ENCODE data around the gene EGFL8.
A peak's percentile ranks its signal among the peaks of the same experiment; 100 is the strongest.

Gene EGFL8

DNA sequence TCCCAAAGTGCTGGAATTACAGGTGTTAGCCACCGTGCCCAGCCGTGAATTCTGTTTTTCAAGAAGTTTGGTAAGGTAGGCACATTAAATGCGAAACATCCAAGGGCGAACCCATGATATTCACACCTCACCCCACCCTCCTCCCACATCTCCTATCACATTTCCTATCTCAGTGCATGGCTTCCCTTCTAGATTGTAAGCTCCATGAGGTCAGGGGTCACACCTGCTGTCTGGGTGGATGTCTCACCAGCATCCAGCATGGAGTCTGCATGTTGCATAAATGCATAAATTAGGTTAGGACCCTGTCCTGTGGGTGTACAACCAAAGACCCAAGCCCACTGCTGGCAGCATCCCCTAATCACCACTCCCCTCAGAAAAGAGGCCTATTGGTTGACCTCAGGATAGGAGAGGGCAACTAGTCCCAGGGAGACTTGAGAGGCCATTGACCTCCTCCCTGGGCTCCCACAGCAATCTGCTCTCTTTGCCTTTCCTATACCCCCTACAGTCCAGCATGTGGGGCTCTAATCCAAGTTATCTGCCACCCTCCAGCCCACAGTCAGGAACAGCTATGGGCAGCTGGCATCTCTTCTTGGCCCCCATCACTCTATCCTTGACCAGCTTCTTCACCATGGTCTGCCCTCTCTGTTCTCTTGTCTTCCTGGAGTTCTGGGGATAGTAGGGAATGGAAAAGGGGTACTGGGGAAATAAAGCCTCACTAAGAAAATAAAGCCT, 16.8 kb upstream of the EGFL8 start:
- DNase-seq, result no peak

DNA sequence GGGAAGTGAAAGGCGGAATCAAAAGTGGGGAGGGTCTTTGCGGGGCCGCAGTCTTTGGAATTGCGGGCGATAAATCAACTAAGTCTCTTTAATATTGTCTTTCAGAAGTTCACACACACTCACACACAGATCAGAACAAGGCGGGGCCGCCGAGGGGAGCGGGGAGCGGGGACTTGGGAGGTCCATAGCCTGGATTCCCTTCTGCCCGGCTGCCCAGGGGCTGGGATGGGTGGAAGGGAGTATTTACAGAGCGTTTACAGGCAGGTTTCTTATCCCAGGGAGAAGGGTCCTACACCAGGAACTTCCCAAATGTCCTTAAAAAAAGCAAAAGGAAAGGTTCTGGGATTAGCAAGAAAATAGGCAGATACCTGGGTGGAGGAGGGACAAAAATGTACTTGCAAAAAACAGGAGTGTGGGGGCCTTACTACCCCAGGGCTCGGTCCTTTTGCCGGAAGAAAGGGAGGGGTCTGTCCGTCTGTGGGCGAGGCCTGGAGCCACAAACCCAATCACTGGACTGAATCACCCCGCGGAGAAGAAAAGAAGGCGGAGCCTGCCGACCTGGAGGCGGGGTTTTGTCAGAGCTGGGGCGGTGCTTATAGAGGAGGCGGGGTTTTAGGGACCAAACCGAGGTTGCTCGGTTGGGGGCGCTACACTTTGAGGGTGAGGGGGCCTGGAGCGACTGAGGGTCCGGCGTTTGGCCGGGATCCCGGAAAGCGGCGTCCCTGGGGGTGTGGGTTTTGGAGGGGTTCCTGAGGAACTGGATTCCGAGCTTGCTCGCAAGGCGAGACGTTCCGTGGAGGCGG, 15.9 kb upstream of the EGFL8 start:
- peak; percentile 60 to 70 for DNase-seq

DNA sequence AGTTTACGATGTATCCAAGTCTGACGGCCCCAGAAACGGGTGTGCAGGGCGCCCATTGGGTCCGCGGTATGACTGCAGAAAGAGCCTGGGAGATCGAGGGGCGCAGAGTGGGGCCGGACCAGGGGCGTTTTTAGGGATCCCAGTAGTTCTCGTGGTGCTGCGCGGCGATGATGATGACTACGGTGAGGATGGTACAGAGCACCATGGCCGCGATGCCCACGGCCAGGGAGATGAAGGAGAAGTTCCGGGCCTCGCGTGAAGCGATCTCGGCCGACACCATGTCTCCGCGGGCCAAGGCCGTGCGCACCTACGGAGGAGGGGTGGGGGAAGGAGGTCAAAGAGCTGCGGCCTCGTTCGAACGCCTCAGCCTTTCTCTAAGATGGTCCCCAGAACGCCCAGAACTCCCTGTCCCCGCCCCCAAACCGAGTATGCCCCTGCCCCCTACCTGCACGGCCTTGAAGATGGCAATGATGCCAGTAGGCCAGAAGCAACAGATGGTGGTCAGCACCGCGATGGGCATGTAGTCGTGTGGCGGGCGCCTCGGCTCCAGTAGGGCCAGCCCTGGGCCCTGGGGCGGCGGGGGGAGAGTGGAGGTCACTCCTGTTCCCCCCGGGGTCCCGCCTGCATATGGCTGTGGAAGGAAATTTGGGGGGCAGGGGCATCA, 15.2 kb upstream of the EGFL8 start:
- no peak for DNase-seq

DNA sequence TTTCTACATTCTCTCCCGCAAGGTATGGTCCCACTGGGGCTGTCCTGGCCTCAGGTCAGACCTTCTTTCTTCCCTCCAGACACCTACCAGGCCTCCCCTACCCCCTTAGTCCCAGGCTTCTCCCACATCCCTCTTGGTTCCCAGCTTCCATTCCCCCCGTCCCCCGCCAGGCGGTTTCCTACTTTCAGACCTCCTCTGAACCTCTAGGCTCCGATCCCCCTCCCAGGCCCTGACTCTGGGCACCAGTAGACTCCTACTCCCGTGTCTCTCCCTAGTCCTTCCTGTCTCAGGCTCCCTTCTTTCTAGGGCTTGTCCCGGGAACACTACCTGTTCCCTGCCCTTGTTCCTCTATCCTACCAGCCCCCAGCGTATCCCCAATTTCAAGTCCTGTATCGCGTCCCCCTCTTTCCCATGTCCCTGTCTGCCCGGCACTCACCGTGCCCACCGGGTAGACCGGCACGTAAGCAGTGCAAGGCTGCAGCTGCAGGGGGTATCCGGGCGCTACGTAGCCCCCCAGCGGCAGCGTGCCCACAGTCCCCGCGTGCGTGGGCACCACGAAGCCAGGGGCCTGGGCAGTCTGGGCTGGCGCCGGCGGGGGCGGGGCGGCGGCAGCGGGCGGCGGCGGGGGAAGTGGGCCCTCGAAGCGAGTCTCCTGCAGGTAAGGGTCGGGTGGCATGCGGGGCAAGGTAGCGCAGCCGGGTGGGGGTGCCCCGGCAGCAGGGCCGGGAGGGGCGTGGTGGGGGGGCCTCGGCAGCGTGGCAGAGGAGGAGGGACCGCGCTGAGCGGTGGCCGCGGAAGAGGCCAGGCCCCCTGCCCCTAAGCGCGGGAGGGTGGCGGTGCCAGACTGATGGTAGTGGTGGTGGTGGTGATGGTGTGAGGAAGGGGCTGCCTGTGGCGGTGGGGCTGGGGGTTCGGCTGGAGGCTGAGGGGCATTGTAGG, 14.2 kb upstream of the EGFL8 start:
- DNase-seq, result no peak

DNA sequence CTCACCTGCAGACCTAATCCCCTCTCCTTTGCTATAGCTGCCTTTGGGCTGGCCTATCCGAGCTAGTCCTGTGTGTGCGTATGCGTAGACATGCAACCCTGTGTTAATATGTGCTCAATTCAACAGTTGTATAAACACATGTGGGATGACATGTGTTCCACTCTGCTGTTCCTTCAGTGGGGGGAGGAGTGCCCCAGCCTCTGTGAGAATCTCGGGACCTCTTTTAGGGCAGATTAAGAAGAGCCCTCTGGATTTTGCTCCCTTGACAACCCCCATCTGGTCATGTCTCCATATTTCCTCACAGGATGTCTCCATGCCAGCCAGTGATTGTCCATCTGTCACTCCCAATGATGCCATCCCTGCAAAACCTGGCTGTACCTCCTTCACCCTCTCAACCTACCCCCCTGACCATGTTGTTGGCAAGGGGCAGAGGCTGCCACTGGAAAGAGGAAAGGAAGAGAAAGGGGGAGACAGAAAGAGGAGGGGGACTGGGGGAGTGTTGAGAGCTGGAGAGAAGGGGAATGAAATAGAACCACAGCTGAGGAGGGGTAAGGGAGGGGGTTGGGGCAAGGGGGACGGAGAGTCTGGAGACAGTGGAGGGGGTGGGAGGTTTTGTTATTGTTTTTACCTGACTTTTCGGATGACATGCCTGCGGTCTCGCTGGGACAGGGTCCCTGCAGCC, 13.1 kb upstream of the EGFL8 start:
- DNase-seq, result no peak

- no peak for DNase-seq
Observed at GRCh38 chr6:32151863-32152768, 12.3 kb upstream of the EGFL8 start, which contains the start of gene PRRT1. TSS of gene PRRT1 (minus strand) at chr6:32151939. CDS start at chr6:32151827, 112 bp downstream.

GRCh38 chr6:32152769-32153563, 11.4 kb upstream of the EGFL8 start:
- no peak for DNase-seq

- peak; percentile 58 to 61 for DNase-seq
Observed at GRCh38 chr6:32153564-32154513, 10.6 kb upstream of the EGFL8 start, which contains the start of gene PPT2. TSS of gene PPT2 (plus strand) at chr6:32154141. CDS start at chr6:32154595, 454 bp downstream.

DNA sequence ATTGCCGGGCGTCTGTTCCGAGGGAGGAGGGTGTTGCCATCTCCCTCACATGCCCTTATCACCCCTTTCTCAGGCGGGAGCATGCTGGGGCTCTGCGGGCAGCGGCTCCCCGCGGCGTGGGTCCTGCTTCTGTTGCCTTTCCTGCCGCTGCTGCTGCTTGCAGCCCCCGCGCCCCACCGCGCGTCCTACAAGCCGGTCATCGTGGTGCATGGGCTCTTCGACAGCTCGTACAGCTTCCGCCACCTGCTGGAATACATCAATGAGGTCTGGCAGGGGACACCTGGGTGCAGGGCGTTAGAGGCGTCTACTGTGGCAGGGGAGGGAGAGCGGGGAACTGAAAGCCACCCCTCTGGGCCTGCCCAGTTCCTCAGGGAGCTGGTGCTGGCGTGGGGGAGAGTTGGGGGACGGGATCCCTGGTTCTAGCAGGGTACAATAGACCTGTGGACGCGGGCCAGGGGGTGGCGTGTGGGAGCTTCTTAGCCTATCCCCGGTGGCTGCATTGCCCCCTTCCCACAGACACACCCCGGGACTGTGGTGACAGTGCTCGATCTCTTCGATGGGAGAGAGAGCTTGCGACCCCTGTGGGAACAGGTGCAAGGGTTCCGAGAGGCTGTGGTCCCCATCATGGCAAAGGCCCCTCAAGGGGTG, 9.8 kb upstream of the EGFL8 start:
- DNase-seq, result peak; percentile 58 to 61

DNA sequence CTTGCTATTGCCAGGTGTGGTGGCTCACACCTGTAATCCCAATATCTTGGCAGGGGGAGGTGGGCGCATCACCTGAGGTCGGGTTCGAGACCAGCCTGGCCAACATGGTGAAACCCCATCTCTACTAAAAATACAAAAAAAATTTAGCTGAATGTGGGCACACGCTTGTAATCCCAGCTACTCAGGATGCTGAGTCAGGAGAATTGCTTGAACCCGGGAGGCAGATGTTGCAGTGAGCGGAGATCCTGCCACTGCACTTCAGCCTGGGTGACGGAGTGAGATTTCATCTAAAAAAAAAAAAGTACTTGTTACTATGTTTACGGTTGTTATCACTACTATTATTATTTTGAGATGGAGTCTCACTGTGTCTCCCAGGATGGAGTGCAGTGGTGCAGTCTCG, 7.5 kb upstream of the EGFL8 start:
- no peak for DNase-seq

GRCh38 chr6:32158052-32158451, 6.3 kb upstream of the EGFL8 start:
- DNase-seq, result no peak

DNA sequence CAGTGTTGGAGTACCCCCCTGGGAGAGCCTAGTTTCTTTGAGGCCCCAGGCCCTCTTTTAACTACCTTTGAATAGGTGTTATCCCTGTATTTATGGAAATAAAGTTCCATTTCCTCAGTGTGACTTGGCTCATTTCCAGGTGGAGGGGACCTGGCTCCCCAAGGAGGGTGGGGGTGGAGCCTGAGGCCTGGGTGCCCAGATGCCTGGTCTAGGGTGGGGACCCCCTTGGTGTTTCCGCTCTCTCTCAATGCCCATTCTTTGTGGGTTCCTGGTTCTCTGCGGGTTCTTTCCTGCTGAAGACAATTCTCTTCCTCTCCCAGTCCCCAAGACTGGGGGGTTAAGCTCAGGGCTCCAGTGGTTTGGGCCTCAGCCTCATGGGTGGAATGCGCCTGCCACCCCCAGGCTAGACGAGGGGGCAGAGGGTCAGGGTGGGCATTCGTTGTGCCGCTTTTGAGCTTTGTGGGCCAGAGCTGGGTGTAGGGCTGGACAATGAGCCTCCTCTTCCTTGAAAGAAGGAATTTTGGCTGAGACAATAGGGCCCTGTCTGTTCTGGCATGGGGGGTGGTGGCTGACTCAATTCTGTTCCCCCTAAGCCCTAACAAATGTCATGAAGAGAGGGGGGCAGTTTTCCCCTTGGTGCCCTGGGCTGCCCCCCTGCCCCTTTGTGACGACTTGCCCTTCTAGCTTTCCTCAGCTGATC, 686 bp upstream of the EGFL8 start:
- no peak for DNase-seq

DNA sequence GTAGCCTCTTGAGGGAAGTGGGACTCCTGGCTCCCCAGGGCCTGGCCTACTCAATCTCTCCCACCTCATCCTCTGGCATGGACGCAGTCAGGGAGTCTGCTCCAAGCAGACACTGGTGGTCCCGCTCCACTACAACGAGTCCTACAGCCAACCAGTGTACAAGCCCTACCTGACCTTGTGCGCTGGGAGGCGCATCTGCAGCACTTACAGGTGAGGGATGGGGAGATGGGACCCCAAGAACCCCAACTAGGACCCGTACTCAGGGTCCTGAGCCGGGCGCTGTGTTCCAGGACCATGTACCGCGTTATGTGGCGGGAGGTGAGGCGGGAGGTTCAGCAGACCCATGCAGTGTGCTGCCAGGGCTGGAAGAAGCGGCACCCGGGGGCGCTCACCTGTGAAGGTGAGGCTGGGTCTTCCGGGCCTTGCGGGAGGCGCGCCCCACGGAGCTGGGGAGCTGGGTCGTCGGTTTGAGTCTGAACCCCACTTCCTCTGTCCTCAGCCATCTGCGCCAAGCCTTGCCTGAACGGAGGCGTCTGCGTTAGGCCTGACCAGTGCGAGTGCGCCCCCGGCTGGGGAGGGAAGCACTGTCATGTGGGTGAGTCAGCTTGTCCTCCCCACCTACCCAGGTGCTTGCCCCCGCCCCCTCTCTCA, 2.1 kb downstream of the EGFL8 start:
- no peak for DNase-seq

DNA sequence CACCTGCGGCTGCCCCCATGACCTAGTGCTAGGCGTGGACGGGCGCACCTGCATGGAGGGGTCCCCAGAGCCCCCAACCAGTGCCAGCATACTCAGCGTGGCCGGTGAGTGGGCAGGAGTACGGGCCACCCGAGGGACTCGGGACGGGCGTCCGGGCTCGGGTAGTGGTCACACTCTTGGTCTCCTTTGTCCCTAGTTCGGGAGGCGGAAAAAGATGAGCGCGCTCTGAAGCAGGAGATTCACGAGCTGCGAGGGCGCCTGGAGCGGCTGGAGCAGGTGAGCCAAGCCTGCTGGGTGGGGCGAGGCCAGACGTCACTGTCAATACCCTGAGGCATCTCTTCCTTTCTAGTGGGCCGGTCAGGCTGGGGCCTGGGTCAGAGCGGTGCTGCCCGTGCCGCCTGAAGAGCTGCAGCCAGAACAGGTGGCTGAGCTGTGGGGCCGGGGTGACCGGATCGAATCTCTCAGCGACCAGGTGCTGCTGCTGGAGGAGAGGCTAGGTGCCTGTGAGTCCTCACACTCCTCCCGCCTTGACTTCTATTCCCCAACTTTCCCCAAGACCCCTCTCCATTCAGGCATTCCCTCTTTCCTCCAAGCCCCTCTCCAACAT, 2.9 kb downstream of the EGFL8 start:
- no peak for DNase-seq

DNA sequence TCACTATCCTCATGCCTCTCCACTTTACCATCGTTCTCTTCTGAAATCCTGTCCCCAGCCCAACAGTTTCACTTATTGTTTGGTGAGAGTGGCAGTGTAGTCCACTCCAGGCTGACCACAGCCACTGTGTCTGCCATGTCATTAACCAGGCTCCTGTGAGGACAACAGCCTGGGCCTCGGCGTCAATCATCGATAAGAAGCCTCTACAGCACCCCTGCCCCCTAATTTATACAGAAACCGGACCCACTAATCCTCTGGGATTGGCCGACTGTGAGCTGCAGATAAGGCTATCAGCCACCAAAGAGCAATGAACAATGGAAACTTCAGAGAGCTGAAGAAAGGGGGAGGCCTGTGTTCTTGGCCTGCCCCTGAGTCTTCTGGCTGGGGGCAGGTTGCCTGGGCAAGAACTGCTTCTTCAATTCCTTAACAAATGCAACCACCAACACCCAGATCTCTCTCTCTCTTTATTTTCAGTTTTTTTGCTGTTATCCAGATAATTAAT, 3.4 kb downstream of the EGFL8 start:
- no peak for DNase-seq

- DNase-seq, result no peak
Observed at GRCh38 chr6:32168350-32168749, 4.0 kb downstream of the EGFL8 start.
